ENCODE measurements around the gene LAMTOR4.
"Not testable (repeated sequence)": the region's sequence is repeated elsewhere in the genome, so short reads cannot be mapped to it uniquely, and the experiment has no call there.

The LAMTOR4 gene

GRCh38 chr7:100166970-100167911 is 18.5 kb downstream of the LAMTOR4 start:
- DNase-seq = no peak
- in situ Hi-C loops (cut with MboI; ENCODE audit: low pct_unique_long_range_greater_than_20kb, low sequenced_read_pairs) = no loop called here

- in situ Hi-C loops (cut with MboI; ENCODE audit: low pct_unique_long_range_greater_than_20kb, low sequenced_read_pairs) = no loop called here
- DNase-seq = no peak
These were observed 19.2 kb downstream of the LAMTOR4 start for GRCh38 chr7:100167912-100168323.

GRCh38 chr7:100169147-100169850 is 20.6 kb downstream of the LAMTOR4 start:
- in situ Hi-C loops (cut with MboI; ENCODE audit: low pct_unique_long_range_greater_than_20kb, low sequenced_read_pairs) = no loop called here
- no peak for DNase-seq

- in situ Hi-C loops (cut with MboI; ENCODE audit: low pct_unique_long_range_greater_than_20kb, low sequenced_read_pairs) = no loop called here
- DNase-seq = no peak
These were observed 21.6 kb downstream of the LAMTOR4 start for GRCh38 chr7:100170101-100170897.

GRCh38 chr7:100171087-100171681 is 22.5 kb downstream of the LAMTOR4 start:
- no peak for DNase-seq
- in situ Hi-C loops (cut with MboI; ENCODE audit: low pct_unique_long_range_greater_than_20kb, low sequenced_read_pairs) = no loop called here

GRCh38 chr7:100171840-100172239 is 23.1 kb downstream of the LAMTOR4 start:
- in situ Hi-C loops (cut with MboI; ENCODE audit: low pct_unique_long_range_greater_than_20kb, low sequenced_read_pairs) = no loop called here

GRCh38 chr7:100173806-100174495 is 25.2 kb downstream of the LAMTOR4 start:
- no peak for DNase-seq
- in situ Hi-C loops (cut with MboI; ENCODE audit: low pct_unique_long_range_greater_than_20kb, low sequenced_read_pairs) = no loop called here

More at GRCh38 chr7:100171840-100172239, 23.1 kb downstream of the LAMTOR4 start:
- no peak for DNase-seq

- in situ Hi-C loops (cut with MboI; ENCODE audit: low pct_unique_long_range_greater_than_20kb, low sequenced_read_pairs) = no loop called here
- no peak for DNase-seq
These were observed 25.9 kb downstream of the LAMTOR4 start for GRCh38 chr7:100174582-100174981.

- in situ Hi-C loops (cut with MboI; ENCODE audit: low pct_unique_long_range_greater_than_20kb, low sequenced_read_pairs) = no loop called here
These were observed 26.7 kb downstream of the LAMTOR4 start for GRCh38 chr7:100175296-100175935.

GRCh38 chr7:100176096-100177044 is 27.7 kb downstream of the LAMTOR4 start:
- no peak for DNase-seq
- in situ Hi-C loops (cut with MboI; ENCODE audit: low pct_unique_long_range_greater_than_20kb, low sequenced_read_pairs) = no loop called here

More at GRCh38 chr7:100175296-100175935, 26.7 kb downstream of the LAMTOR4 start:
- no peak for DNase-seq

GRCh38 chr7:100177045-100178001 is 28.6 kb downstream of the LAMTOR4 start, which contains the start of the genes GPC2 and STAG3:
GPC2 (minus strand) TSS chr7:100177381; CDS start chr7:100177199, 182 bp downstream.
STAG3 (plus strand) TSS chr7:100177918; CDS start chr7:100180557, 2,639 bp downstream.
- DNase-seq = peak; percentile 97
- in situ Hi-C loops (cut with MboI; ENCODE audit: low pct_unique_long_range_greater_than_20kb, low sequenced_read_pairs) = no loop called here

- in situ Hi-C loops (cut with MboI; ENCODE audit: low pct_unique_long_range_greater_than_20kb, low sequenced_read_pairs); DNase-seq: not testable (repeated sequence)
These were observed 31.4 kb downstream of the LAMTOR4 start for GRCh38 chr7:100180084-100180483.

- DNase-seq; in situ Hi-C loops (cut with MboI; ENCODE audit: low pct_unique_long_range_greater_than_20kb, low sequenced_read_pairs): not testable (repeated sequence)
These were observed 33.9 kb downstream of the LAMTOR4 start for GRCh38 chr7:100182616-100183015.

- in situ Hi-C loops (cut with MboI; ENCODE audit: low pct_unique_long_range_greater_than_20kb, low sequenced_read_pairs); DNase-seq: not testable (repeated sequence)
These were observed 34.4 kb downstream of the LAMTOR4 start for GRCh38 chr7:100183090-100183489.

GRCh38 chr7:100185726-100186125 is 37.0 kb downstream of the LAMTOR4 start:
- in situ Hi-C loops (cut with MboI; ENCODE audit: low pct_unique_long_range_greater_than_20kb, low sequenced_read_pairs) = no loop called here

GRCh38 chr7:100189061-100189460 is 40.3 kb downstream of the LAMTOR4 start:
- DNase-seq = no peak
- in situ Hi-C loops (cut with MboI; ENCODE audit: low pct_unique_long_range_greater_than_20kb, low sequenced_read_pairs) = no loop called here

More at GRCh38 chr7:100185726-100186125, 37.0 kb downstream of the LAMTOR4 start:
- DNase-seq = no peak

Measured in KBM-7 (cell line).